Measurements from ENCODE around the gene CA12.

CA12 gene

DNA sequence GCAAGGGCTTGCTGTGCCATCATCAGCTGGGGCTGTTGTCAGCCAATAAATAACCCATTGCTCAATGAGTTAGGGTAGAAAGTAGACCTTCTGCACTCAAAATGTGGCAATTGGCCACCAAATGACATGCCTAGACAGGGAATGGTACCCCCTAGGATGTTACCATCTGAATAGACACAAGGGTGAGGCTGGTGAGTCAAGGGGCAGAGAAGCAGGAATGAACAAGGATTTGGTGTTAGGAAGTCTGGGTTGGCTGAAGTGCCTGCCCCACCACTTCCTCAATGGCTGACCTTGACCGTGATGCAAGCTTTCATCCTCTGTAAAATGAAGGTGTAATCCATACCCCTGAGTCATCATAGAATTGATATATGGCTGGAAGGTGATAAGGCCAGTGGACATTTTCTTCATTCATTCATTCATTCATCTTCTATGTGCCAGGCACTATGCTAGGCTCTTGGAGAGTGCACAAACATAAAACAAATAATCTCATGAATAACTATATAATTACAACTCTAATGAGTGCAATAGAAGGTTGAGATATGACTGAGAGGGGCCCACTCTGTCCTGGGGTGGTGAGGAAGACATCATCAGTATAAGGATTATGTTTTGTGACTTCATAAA is 4.4 kb upstream of the CA12 start:
- Histone ChIP-seq H3K36me3 (ENCODE audit: insufficient read depth, low read length) (no peaks in the 10 kb centered on the region), H3K9me3 (ENCODE audit: insufficient read depth, low read length, severe bottlenecking) (no peaks in the 10 kb centered on the region), H3K4me2 (ENCODE audit: insufficient read depth, low read length) (no peak overlapping the region), H3K4me3 (ENCODE audit: low read depth in 1 of 2, low read length in 2 of 2) (no peak overlapping the region), H3K9ac (ENCODE audit: low read depth, low read length) (no peak overlapping the region), H3K4me1 (ENCODE audit: insufficient read depth, low read length) (no peaks in the 10 kb centered on the region), H3K27me3 (ENCODE audit: insufficient read depth, low read length, poor library complexity) (peaks cover 9% of the 10 kb centered on the region), H3K27ac (ENCODE audit: low read length) (no peak overlapping the region), H2AFZ (ENCODE audit: low read depth, low read length) (no peak overlapping the region), H4K20me1 (ENCODE audit: insufficient read depth, low read length) (no peaks in the 10 kb centered on the region), H3K79me2 (ENCODE audit: insufficient read depth, low read length) (no peaks in the 10 kb centered on the region)
- ATAC-seq (ENCODE audit: insufficient read depth, low read depth) (no peak), DNase-seq (no peak)
- no peak for TF ChIP-seq EZH2 (IDR thresholded peaks at IDR 0.05; ENCODE audit: borderline replicate concordance, low read depth, low read length, severe bottlenecking)
- TF ChIP-seq, protein P1, sequence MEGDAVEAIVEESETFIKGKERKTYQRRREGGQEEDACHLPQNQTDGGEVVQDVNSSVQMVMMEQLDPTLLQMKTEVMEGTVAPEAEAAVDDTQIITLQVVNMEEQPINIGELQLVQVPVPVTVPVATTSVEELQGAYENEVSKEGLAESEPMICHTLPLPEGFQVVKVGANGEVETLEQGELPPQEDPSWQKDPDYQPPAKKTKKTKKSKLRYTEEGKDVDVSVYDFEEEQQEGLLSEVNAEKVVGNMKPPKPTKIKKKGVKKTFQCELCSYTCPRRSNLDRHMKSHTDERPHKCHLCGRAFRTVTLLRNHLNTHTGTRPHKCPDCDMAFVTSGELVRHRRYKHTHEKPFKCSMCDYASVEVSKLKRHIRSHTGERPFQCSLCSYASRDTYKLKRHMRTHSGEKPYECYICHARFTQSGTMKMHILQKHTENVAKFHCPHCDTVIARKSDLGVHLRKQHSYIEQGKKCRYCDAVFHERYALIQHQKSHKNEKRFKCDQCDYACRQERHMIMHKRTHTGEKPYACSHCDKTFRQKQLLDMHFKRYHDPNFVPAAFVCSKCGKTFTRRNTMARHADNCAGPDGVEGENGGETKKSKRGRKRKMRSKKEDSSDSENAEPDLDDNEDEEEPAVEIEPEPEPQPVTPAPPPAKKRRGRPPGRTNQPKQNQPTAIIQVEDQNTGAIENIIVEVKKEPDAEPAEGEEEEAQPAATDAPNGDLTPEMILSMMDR (IDR thresholded peaks at IDR 0.05; ENCODE audit: borderline replicate concordance, extremely low read depth, low read length, poor library complexity, severe bottlenecking): no peak

DNA sequence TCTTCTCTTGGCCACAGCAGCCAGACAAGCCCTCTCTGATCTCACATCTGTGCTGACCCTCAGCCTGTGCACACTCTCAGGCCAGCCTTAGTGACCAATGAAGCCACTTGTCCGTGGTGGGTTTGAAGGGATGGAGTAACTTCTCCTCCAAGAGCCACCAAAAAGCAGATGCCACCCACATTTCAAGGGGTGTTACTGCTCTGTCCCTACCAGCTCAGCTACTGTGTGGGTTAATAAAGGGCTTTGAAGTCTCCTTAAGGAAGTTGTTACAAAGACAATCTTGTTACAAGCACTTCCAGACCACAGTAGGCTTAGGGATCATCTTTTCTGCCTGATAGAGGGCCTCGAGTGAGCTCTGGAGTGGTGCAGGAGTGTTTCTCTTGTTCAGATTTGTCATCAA is 3.3 kb upstream of the CA12 start:
- Histone ChIP-seq H3K79me2 (ENCODE audit: insufficient read depth, low read length) (no peaks in the 10 kb centered on the region), H3K9ac (ENCODE audit: low read depth, low read length) (no peak overlapping the region), H2AFZ (ENCODE audit: low read depth, low read length) (no peak overlapping the region), H3K4me1 (ENCODE audit: insufficient read depth, low read length) (no peaks in the 10 kb centered on the region), H3K27ac (ENCODE audit: low read length) (no peak overlapping the region), H4K20me1 (ENCODE audit: insufficient read depth, low read length) (no peaks in the 10 kb centered on the region), H3K27me3 (ENCODE audit: insufficient read depth, low read length, poor library complexity) (peaks cover 12% of the 10 kb centered on the region), H3K36me3 (ENCODE audit: insufficient read depth, low read length) (no peaks in the 10 kb centered on the region), H3K4me3 (ENCODE audit: low read depth in 1 of 2, low read length in 2 of 2) (no peak overlapping the region), H3K9me3 (ENCODE audit: insufficient read depth, low read length, severe bottlenecking) (no peaks in the 10 kb centered on the region), H3K4me2 (ENCODE audit: insufficient read depth, low read length) (no peak overlapping the region)
- TF ChIP-seq, protein P1 (IDR thresholded peaks at IDR 0.05; ENCODE audit: borderline replicate concordance, extremely low read depth, low read length, poor library complexity, severe bottlenecking): no peak
- no peak for TF ChIP-seq EZH2 (IDR thresholded peaks at IDR 0.05; ENCODE audit: borderline replicate concordance, low read depth, low read length, severe bottlenecking)
- no peak for ATAC-seq (ENCODE audit: insufficient read depth, low read depth)
- DNase-seq: no peak

DNA sequence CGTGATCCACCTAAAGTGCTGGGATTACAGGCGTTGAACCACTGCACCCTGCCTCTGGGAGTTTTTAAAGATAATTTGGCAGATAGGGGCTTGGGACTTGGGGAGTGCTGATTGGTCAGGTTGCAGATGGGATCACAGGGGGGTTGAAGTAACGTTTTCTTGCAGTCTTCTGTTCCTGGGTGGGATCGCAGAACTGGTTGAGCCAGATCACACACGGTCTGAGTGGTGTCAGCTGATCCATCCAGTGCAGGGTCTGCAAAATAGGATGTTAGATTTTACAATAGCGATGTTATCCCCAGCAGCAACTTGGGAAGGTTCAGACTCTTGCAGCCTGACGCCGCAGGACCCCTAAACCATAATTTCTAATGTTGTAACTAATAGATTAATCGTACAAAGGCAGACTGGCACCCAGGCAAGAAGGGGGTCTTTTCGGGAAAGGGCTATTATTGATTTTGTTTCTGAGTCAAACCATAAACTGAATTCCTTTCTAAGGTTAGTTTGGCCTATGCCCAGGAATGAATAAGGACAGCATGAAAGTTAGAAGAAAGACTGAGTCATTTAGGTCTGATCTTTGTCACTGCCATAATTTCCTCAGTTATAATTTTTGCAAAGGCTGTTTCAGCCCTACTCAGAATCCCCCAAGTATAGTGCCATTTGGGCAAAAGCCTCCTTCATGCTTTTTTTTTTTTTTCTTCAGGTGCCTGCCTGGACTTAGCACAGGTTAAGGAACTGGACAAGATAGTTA is 1.5 kb upstream of the CA12 start:
- H2AFZ ChIP-seq (ENCODE audit: low read depth, low read length): no peak overlapping the region
- no peak overlapping the region for H3K27ac ChIP-seq (ENCODE audit: low read length)
- H4K20me1 ChIP-seq (ENCODE audit: insufficient read depth, low read length): no peaks in the 10 kb centered on the region
- H3K9ac ChIP-seq (ENCODE audit: low read depth, low read length): no peak overlapping the region
- H3K4me3 ChIP-seq (ENCODE audit: low read depth in 1 of 2, low read length in 2 of 2): no peak overlapping the region
- TF ChIP-seq, protein P1 (IDR thresholded peaks at IDR 0.05; ENCODE audit: borderline replicate concordance, extremely low read depth, low read length, poor library complexity, severe bottlenecking): no peak
- TF ChIP-seq EZH2 (IDR thresholded peaks at IDR 0.05; ENCODE audit: borderline replicate concordance, low read depth, low read length, severe bottlenecking): no peak
- ATAC-seq (ENCODE audit: insufficient read depth, low read depth) (no peak), DNase-seq (no peak)
- H3K79me2 ChIP-seq (ENCODE audit: insufficient read depth, low read length): no peaks in the 10 kb centered on the region
- H3K4me1 ChIP-seq (ENCODE audit: insufficient read depth, low read length): no peaks in the 10 kb centered on the region
- no peaks in the 10 kb centered on the region for H3K9me3 ChIP-seq (ENCODE audit: insufficient read depth, low read length, severe bottlenecking)
- H3K36me3 ChIP-seq (ENCODE audit: insufficient read depth, low read length): no peaks in the 10 kb centered on the region
- no peak overlapping the region for H3K4me2 ChIP-seq (ENCODE audit: insufficient read depth, low read length)
- H3K27me3 ChIP-seq (ENCODE audit: insufficient read depth, low read length, poor library complexity): peaks cover 11% of the 10 kb centered on the region

All from DND-41 (cell line).